GM23248 (cell line): ENCODE data around the gene SERINC2.

Experiments
- EZH2 ChIP-seq: fragments of 200-600 bp; sonication (generic); IDR thresholded peaks from 2 replicates; pipeline ENCODE4 v1.6.1; 2018; ENCODE audit warnings: antibody characterized with exemption, mild to moderate bottlenecking; ENCODE audit not compliant: insufficient read depth, poor library complexity, severe bottlenecking
- EZH2phosphoT487 ChIP-seq: fragments of 200-600 bp; sonication (generic); IDR thresholded peaks from 2 replicates; pipeline ENCODE4 v1.6.1; 2018; ENCODE audit warnings: antibody characterized with exemption, moderate library complexity, mild to moderate bottlenecking, low read depth; ENCODE audit not compliant: insufficient read depth

GRCh38 chr1:31393463-31393862 is 19.6 kb upstream of the SERINC2 start:
- no peak for TF ChIP-seq EZH2phosphoT487
- TF ChIP-seq EZH2: no peak
